ENCODE measurements around the gene C2orf92.
"Not testable (repeated sequence)": the region's sequence is repeated elsewhere in the genome, so short reads cannot be mapped to it uniquely, and the experiment has no call there.

Gene C2orf92

DNA sequence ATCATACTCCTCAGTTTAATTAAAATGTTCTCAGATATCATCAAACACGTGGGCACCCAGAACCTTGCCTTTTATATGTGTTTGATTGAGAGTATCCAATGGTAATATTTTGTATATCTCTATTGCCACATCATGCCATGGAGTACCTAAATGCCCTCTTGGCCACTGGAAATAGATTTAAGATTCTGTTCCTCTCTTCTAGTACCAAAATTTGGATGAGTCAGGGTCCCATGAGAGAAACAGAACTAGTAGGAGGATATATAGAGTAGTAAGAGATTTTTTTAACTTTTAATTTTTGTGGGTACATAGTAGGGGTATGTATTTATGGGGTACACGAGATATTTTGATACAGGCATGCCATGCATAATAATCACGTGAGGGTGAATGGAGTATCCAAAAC is 34.2 kb downstream of the C2orf92 start:
- TF ChIP-seq FOXP2 (optimal IDR thresholded peaks at IDR 0.05; ENCODE audit: control extremely low read depth, extremely low read length, insufficient read depth) (no peak), EZH2 (IDR thresholded peaks at IDR 0.05) (no peak), POLR2AphosphoS5 (IDR thresholded peaks at IDR 0.05; ENCODE audit: borderline replicate concordance, low read depth, low read length) (no peak)
- H3K4me3 ChIP-seq, result no peak overlapping the region
- no peaks in the 10 kb centered on the region for H3K36me3 ChIP-seq (ENCODE audit: insufficient read depth, low read length)
- H3K9me3 ChIP-seq (ENCODE audit: low read depth, low read length), result no peaks in the 10 kb centered on the region
- H3K9ac ChIP-seq (ENCODE audit: insufficient read length), result no peak overlapping the region
- H3K27ac ChIP-seq, result no peak overlapping the region
- no peak for DNase-seq (ENCODE audit: low read depth, low spot score)

DNA sequence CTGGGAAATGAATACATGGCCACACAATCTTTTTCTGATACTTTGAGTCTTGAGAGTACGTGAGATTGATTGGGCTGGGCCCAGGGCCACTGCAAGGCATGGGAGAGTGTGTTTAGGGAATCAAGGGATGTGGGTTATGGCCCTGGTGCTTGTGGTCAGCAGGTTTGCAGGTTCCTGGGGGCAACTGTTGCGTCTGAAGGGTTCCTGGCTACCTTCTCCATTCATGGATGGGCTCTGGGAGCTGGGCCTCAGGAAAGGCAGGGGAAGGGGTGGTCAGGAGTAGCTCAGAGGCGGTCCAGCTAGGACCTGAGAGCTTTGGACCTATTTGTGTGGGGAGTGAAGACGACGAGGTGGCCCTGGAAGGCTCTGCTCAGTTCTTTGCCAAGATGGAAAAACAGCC is 35.5 kb downstream of the C2orf92 start:
- H3K9me3 ChIP-seq (ENCODE audit: low read depth, low read length), result no peaks in the 10 kb centered on the region

GRCh38 chr2:97706112-97706511 is 36.6 kb downstream of the C2orf92 start:
- TF ChIP-seq EZH2 (IDR thresholded peaks at IDR 0.05), result no peak
- TF ChIP-seq FOXP2 (optimal IDR thresholded peaks at IDR 0.05; ENCODE audit: control extremely low read depth, extremely low read length, insufficient read depth), result no peak
- no peak for TF ChIP-seq POLR2AphosphoS5 (IDR thresholded peaks at IDR 0.05; ENCODE audit: borderline replicate concordance, low read depth, low read length)
- H3K9ac ChIP-seq (ENCODE audit: insufficient read length), result no peak overlapping the region
- H3K4me3 ChIP-seq, result no peak overlapping the region
- H3K9me3 ChIP-seq (ENCODE audit: low read depth, low read length), result no peaks in the 10 kb centered on the region
- DNase-seq (ENCODE audit: low read depth, low spot score), result no peak
- H3K36me3 ChIP-seq (ENCODE audit: insufficient read depth, low read length), result no peaks in the 10 kb centered on the region
- no peak overlapping the region for H3K27ac ChIP-seq

More for the DNA sequence above, 35.5 kb downstream of the C2orf92 start:
- no peak for TF ChIP-seq EZH2 (IDR thresholded peaks at IDR 0.05)
- TF ChIP-seq FOXP2 (optimal IDR thresholded peaks at IDR 0.05; ENCODE audit: control extremely low read depth, extremely low read length, insufficient read depth), result no peak
- TF ChIP-seq POLR2AphosphoS5 (IDR thresholded peaks at IDR 0.05; ENCODE audit: borderline replicate concordance, low read depth, low read length), result no peak
- Histone ChIP-seq H3K27ac (no peak overlapping the region), H3K4me3 (no peak overlapping the region), H3K9ac (ENCODE audit: insufficient read length) (no peak overlapping the region), H3K36me3 (ENCODE audit: insufficient read depth, low read length) (no peaks in the 10 kb centered on the region)
- no peak for DNase-seq (ENCODE audit: low read depth, low spot score)

DNA sequence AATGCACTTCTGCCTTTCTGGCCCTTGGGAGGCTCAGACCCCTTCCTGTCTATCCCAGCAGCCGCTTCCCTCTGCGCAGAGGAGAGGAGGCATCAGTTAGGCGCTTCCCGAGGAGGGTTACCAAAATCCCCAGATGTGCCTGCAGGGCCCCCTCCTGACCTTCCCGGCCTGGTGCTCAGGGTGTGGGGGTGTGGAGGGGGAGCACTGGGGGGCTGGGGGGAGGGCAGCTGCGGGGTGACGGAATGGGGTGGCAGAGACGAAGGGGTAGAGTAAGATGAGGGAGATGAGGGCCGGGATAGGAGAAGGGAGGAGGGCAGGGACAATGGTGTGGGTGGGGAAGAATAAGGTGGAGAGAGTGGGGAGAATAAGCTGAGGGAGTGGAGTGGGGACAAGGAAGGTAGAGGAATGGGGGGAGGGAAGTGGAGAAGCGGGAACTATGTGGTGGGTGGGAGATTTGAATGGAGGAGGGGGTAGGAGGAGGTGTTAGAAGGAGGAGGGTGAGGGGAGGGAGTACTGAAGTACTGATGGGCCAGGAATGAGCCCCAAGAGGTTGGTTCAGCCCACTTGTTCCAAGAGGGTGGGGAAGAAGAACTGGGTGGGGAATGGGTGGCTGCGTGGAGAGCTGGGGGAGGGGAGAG is 37.3 kb downstream of the C2orf92 start:
- H3K27ac ChIP-seq, result no peak overlapping the region
- no peak overlapping the region for H3K9ac ChIP-seq (ENCODE audit: insufficient read length)
- no peaks in the 10 kb centered on the region for H3K9me3 ChIP-seq (ENCODE audit: low read depth, low read length)
- TF ChIP-seq EZH2 (IDR thresholded peaks at IDR 0.05) (no peak), POLR2AphosphoS5 (IDR thresholded peaks at IDR 0.05; ENCODE audit: borderline replicate concordance, low read depth, low read length) (no peak), FOXP2 (optimal IDR thresholded peaks at IDR 0.05; ENCODE audit: control extremely low read depth, extremely low read length, insufficient read depth) (no peak)
- no peaks in the 10 kb centered on the region for H3K36me3 ChIP-seq (ENCODE audit: insufficient read depth, low read length)
- no peak for DNase-seq (ENCODE audit: low read depth, low spot score)
- no peak overlapping the region for H3K4me3 ChIP-seq

- Histone ChIP-seq H3K4me3 (no peak overlapping the region), H3K36me3 (ENCODE audit: insufficient read depth, low read length) (no peaks in the 10 kb centered on the region), H3K27ac (no peak overlapping the region), H3K9ac (ENCODE audit: insufficient read length) (no peak overlapping the region), H3K9me3 (ENCODE audit: low read depth, low read length) (no peaks in the 10 kb centered on the region)
- no peak for DNase-seq (ENCODE audit: low read depth, low spot score)
- no peak for TF ChIP-seq EZH2 (IDR thresholded peaks at IDR 0.05)
- TF ChIP-seq FOXP2 (optimal IDR thresholded peaks at IDR 0.05; ENCODE audit: control extremely low read depth, extremely low read length, insufficient read depth), result no peak
- TF ChIP-seq POLR2AphosphoS5 (IDR thresholded peaks at IDR 0.05; ENCODE audit: borderline replicate concordance, low read depth, low read length), result no peak
Observed at GRCh38 chr2:97707362-97708047, 38.0 kb downstream of the C2orf92 start.

- H3K9me3 ChIP-seq (ENCODE audit: low read depth, low read length), result no peaks in the 10 kb centered on the region
- no peak overlapping the region for H3K4me3 ChIP-seq
- TF ChIP-seq EZH2 (IDR thresholded peaks at IDR 0.05) (no peak), POLR2AphosphoS5 (IDR thresholded peaks at IDR 0.05; ENCODE audit: borderline replicate concordance, low read depth, low read length) (no peak), FOXP2 (optimal IDR thresholded peaks at IDR 0.05; ENCODE audit: control extremely low read depth, extremely low read length, insufficient read depth) (no peak)
- no peaks in the 10 kb centered on the region for H3K36me3 ChIP-seq (ENCODE audit: insufficient read depth, low read length)
- no peak overlapping the region for H3K27ac ChIP-seq
- no peak overlapping the region for H3K9ac ChIP-seq (ENCODE audit: insufficient read length)
- no peak for DNase-seq (ENCODE audit: low read depth, low spot score)
Observed at GRCh38 chr2:97708048-97708380, 38.5 kb downstream of the C2orf92 start.

DNA sequence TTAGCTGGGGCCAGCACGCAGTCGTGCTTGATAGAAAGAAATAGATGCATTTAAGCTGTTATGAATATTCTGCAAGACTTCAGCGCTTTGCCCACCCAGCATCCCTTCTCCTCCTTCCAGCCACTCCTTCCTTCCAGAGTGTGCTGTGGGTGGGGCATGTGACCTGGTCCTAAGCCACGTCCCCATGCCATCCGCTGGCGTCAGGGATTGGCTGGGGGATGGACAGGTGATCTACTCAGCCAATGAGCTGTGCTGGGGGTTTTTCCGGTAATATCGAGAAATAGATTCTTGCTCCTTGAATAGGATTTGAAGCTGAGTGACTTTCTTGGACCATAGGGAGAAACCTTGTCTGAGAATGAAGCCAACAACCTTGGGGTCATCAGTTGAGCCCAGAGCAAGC is 39.1 kb downstream of the C2orf92 start:
- Histone ChIP-seq H3K9me3 (ENCODE audit: low read depth, low read length) (no peaks in the 10 kb centered on the region), H3K27ac (no peak overlapping the region), H3K36me3 (ENCODE audit: insufficient read depth, low read length) (no peaks in the 10 kb centered on the region), H3K4me3 (no peak overlapping the region), H3K9ac (ENCODE audit: insufficient read length) (no peak overlapping the region)
- no peak for TF ChIP-seq POLR2AphosphoS5 (IDR thresholded peaks at IDR 0.05; ENCODE audit: borderline replicate concordance, low read depth, low read length)
- TF ChIP-seq EZH2 (IDR thresholded peaks at IDR 0.05), result no peak
- no peak for TF ChIP-seq FOXP2 (optimal IDR thresholded peaks at IDR 0.05; ENCODE audit: control extremely low read depth, extremely low read length, insufficient read depth)
- DNase-seq (ENCODE audit: low read depth, low spot score), result no peak

DNA sequence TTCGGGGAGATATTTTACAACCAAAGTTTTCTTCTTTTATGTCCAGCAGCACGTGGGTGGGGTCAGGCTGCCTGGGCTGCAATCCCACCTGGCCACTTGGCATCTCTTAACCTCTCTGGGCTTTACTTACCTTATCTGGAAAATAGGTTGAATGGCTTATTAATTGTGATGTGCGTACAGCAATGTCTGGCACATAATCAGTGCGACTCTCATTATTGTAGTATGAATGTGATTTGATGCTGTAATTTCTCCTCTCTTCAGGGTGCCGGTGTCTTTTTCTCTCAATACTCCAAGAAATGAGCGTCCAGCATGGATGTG is 41.8 kb downstream of the C2orf92 start:
- DNase-seq (ENCODE audit: low read depth, low spot score), result no peak
- Histone ChIP-seq H3K27ac (no peak overlapping the region), H3K9me3 (ENCODE audit: low read depth, low read length) (no peaks in the 10 kb centered on the region), H3K9ac (ENCODE audit: insufficient read length) (no peak overlapping the region), H3K4me3 (no peak overlapping the region), H3K36me3 (ENCODE audit: insufficient read depth, low read length) (no peaks in the 10 kb centered on the region)
- TF ChIP-seq POLR2AphosphoS5 (IDR thresholded peaks at IDR 0.05; ENCODE audit: borderline replicate concordance, low read depth, low read length) (no peak), EZH2 (IDR thresholded peaks at IDR 0.05) (no peak)

DNA sequence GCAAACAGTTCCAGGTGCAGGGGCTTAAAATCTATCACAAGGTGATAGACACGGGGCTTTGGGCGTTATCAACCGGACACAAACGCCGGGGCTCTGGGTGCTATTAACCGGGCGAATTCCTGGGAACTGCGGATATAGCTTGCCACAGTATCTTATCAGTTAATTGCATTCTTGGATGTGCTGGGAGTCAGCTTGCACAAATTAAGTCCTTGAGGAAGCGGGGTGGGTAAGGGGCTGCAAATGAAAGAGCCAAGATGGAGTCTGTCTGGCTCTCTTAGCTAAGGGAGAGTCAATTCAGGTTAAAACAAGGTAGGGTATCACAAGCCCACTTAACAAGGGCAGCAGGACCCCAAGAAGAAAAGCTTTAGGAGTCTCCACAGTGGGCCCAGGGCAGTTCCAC is 42.7 kb downstream of the C2orf92 start:
- H3K9ac ChIP-seq (ENCODE audit: insufficient read length); H3K36me3 ChIP-seq (ENCODE audit: insufficient read depth, low read length); DNase-seq (ENCODE audit: low read depth, low spot score); H3K4me3 ChIP-seq; H3K27ac ChIP-seq; H3K9me3 ChIP-seq (ENCODE audit: low read depth, low read length): not testable (repeated sequence)

Measured in SK-N-MC (cell line).